Measurements from ENCODE around the gene POU3F1. TPM values are rescaled to one million over a fixed set of nuclear protein-coding genes. Genes with fewer than 3 reads are reported as not detected.

The POU3F1 gene
- total RNA-seq, 1 donor from 2014 or later: not detected

DNA sequence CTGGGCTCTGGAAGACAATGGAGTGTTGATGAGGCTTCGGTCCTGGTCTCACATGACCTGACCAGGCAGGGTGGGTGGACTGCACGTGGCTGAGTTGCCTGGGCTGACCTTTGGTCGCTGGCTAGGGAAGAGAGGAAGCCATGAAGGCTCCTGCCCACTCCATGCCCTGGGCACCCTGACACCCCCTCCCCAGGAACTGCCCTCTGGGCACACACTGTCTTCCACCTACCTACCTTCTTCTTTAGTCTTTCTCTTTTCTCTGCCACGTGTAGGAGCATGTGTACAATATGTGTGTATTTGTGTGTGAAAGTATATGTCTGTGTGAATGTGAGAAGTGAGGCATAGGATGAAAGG lies 15.1 kb downstream of the POU3F1 start:
- no peak overlapping the region for H3K4me3 ChIP-seq (ENCODE audit: low read depth, low read length)
- TF ChIP-seq CTCF (conservative IDR thresholded peaks at IDR 0.05; ENCODE audit: low read depth, low read length): no peak

DNA sequence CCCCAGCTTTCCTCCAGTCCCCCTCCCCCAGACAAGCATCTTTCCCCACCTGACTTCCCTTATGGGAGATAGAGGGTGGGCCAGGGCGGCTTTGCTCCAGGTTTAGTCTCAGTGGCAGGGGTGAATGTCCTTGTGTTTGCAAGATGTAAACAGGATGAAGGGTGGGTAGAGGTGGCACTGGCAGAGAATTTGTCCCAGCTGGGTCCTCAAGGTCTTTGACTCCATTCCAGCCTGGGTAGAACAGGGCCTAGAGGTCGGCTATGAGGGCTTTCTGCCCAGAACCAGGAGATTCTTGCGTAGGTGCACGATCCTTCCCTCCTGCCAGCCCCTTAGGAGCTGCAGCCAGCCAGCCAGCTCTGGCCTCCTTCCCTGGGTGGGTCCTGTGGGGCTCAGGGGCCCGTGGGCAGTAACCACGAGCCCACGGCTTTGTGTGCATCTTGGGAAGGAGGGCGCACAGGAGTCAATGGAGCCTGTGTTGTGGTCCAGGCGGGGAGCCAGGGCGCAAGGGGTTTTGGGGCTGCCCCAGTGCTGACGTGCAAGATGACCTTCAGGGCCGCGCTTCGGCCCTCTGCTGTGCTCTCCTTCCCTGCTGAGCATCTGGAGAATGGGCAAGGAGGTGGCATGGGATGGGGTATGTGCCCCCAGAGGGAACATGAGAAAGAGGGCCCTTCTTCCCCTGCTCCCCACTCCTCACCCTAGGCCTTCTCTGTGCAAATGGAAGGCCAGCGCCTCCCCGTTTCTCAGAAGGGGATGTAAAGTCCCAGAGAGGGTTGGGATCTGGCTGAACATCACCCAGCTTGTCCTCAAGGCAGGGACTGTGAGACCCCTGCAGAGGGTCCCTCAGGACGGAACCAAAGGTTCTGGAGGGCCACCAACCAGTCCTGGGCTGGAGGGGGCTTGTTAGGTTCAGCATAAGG lies 15.7 kb downstream of the POU3F1 start:
- DNase-seq (ENCODE audit: low read depth): no peak
- no peak overlapping the region for H3K4me3 ChIP-seq (ENCODE audit: low read depth, low read length)
- no peak for TF ChIP-seq CTCF (conservative IDR thresholded peaks at IDR 0.05; ENCODE audit: low read depth, low read length)

More for the DNA sequence above, 15.1 kb downstream of the POU3F1 start:
- no peak for DNase-seq (ENCODE audit: low read depth)

GRCh38 chr1:38029685-38030511 lies 16.7 kb downstream of the POU3F1 start:
- no peak for DNase-seq (ENCODE audit: low read depth)
- H3K4me3 ChIP-seq (ENCODE audit: low read depth, low read length): peak overlapping the region; percentile 12
- no peak for TF ChIP-seq CTCF (conservative IDR thresholded peaks at IDR 0.05; ENCODE audit: low read depth, low read length)

GRCh38 chr1:38029081-38029681 lies 17.4 kb downstream of the POU3F1 start:
- no peak for TF ChIP-seq CTCF (conservative IDR thresholded peaks at IDR 0.05; ENCODE audit: low read depth, low read length)
- no peak overlapping the region for H3K4me3 ChIP-seq (ENCODE audit: low read depth, low read length)
- no peak for DNase-seq (ENCODE audit: low read depth)

DNA sequence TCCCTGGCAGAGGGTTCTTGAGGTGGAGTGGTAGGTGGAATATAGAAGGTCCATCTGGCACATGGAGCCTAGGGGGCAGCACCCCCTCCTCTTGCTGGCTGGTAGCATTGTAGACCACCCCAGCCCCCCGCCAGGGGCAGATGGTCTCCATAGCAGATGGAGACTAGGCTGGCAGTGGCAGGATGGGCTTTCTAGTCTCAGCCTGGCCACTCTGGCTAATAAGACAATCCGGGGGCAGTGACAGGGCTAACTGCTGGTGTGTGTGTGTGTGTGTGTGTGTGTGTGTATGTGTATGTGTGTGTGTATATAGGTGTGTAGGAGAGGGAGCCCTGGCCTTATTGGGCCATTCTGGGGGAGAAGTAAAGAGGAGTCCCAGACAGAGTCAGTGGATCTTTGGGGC lies 17.9 kb downstream of the POU3F1 start:
- H3K4me3 ChIP-seq (ENCODE audit: low read depth, low read length): no peak overlapping the region
- peak; percentile 33 for TF ChIP-seq CTCF (conservative IDR thresholded peaks at IDR 0.05; ENCODE audit: low read depth, low read length)
- no peak for DNase-seq (ENCODE audit: low read depth)

DNA sequence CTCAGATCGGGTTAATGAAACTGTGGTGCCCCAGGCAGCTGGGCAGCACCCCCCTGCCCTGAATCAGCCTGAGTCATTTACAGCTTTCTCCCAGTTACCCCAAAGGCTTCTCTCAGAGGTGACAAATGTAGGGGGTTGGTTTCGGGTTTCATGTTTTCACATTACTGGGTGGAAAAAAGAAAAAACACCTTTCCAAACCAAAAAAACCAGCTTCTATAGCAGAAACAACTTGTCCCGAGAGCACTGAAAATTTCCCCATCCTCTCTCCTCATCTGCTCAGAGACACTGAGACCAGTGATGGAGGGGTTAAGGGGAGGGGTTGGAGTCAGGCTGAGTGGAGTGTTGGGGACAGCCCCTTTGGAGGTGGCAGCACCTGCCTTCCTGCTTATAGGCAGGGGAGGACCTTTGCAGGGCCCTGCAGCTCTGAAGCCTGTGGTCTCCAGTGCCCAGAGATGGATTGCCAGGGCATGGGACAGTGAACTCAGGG lies 18.4 kb downstream of the POU3F1 start:
- DNase-seq (ENCODE audit: low read depth): no peak
- H3K4me3 ChIP-seq (ENCODE audit: low read depth, low read length): no peak overlapping the region

More for the DNA sequence above, 18.4 kb downstream of the POU3F1 start:
- no peak for TF ChIP-seq CTCF (conservative IDR thresholded peaks at IDR 0.05; ENCODE audit: low read depth, low read length)
